Stimulated activated CD8-positive, alpha-beta memory T cell treated with anti-CD3 and anti-CD28 coated beads, Interleukin-7, amount 100 ng/mL, for 4 hours (primary cell): ENCODE measurements around the gene TLN1.

Experiments used
- DNase-seq, 2 donors: peaks; one replicate each; pipeline ENCODE4 v3.0.0-alpha.2; 2020; ENCODE audit warnings: low read depth in 2 of 2

The TLN1 gene

GRCh38 chr9:35661756-35662350, 70.1 kb downstream of the TLN1 start:
- no peak for DNase-seq

GRCh38 chr9:35660966-35661415, 71.0 kb downstream of the TLN1 start:
- DNase-seq: no peak

GRCh38 chr9:35659340-35659739, 72.7 kb downstream of the TLN1 start:
- no peak for DNase-seq

- no peak for DNase-seq
Measured at GRCh38 chr9:35658968-35659220, 73.1 kb downstream of the TLN1 start.

- peak; percentile 58 to 77 for DNase-seq
Measured at GRCh38 chr9:35658137-35658967, 73.6 kb downstream of the TLN1 start, which contains the start of gene CCDC107. Gene CCDC107 (plus strand): TSS chr9:35658292. CDS start chr9:35658380, 88 bp downstream.

GRCh38 chr9:35657546-35658136, 74.4 kb downstream of the TLN1 start, which contains the start of gene RMRP:
Gene RMRP (minus strand): TSS chr9:35658019.
- peak; percentile 92 to 94 for DNase-seq

- no peak for DNase-seq
Measured at GRCh38 chr9:35656831-35657545, 75.0 kb downstream of the TLN1 start.

- no peak for DNase-seq
Measured at GRCh38 chr9:35656348-35656747, 75.6 kb downstream of the TLN1 start.

GRCh38 chr9:35653611-35654010, 78.4 kb downstream of the TLN1 start:
- DNase-seq: no peak

- DNase-seq: no peak
Measured at GRCh38 chr9:35652829-35653209, 79.2 kb downstream of the TLN1 start.

GRCh38 chr9:35651956-35652828, 79.8 kb downstream of the TLN1 start:
- no peak for DNase-seq

- no peak for DNase-seq
Measured at GRCh38 chr9:35650341-35651158, 81.4 kb downstream of the TLN1 start, which contains the start of gene SIT1. Gene SIT1 (minus strand): TSS chr9:35650931. CDS start chr9:35650853, 78 bp downstream.

GRCh38 chr9:35649431-35650340, 82.3 kb downstream of the TLN1 start:
- no peak for DNase-seq
